ENCODE results near the gene ZNF804A.

The ZNF804A gene

GRCh38 chr2:184729581-184729980, 131.3 kb downstream of the ZNF804A start:
- Histone ChIP-seq H3K27ac (ENCODE audit: low read length) (no peak overlapping the region), H3K4me2 (ENCODE audit: insufficient read depth, low read length) (no peak overlapping the region), H4K20me1 (ENCODE audit: insufficient read depth, low read length) (no peaks in the 10 kb centered on the region), H3K9me3 (ENCODE audit: insufficient read depth, low read length, severe bottlenecking) (no peaks in the 10 kb centered on the region), H3K27me3 (ENCODE audit: insufficient read depth, low read length, poor library complexity) (no peaks in the 10 kb centered on the region), H3K4me1 (ENCODE audit: insufficient read depth, low read length) (no peaks in the 10 kb centered on the region), H3K36me3 (ENCODE audit: insufficient read depth, low read length) (no peaks in the 10 kb centered on the region), H2AFZ (ENCODE audit: low read depth, low read length) (no peak overlapping the region), H3K9ac (ENCODE audit: low read depth, low read length) (no peak overlapping the region), H3K79me2 (ENCODE audit: insufficient read depth, low read length) (no peaks in the 10 kb centered on the region), H3K4me3 (ENCODE audit: low read depth in 1 of 2, low read length in 2 of 2) (no peak overlapping the region)
- DNase-seq (no peak), ATAC-seq (ENCODE audit: insufficient read depth, low read depth) (no peak)
- TF ChIP-seq EZH2 (IDR thresholded peaks at IDR 0.05; ENCODE audit: borderline replicate concordance, low read depth, low read length, severe bottlenecking) (no peak), CTCF (IDR thresholded peaks at IDR 0.05; ENCODE audit: borderline replicate concordance, extremely low read depth, low read length, poor library complexity, severe bottlenecking) (no peak)

GRCh38 chr2:184730288-184730687, 132.0 kb downstream of the ZNF804A start:
- H3K4me2 ChIP-seq (ENCODE audit: insufficient read depth, low read length): no peak overlapping the region
- ATAC-seq (ENCODE audit: insufficient read depth, low read depth): no peak

GRCh38 chr2:184734338-184734737, 136.0 kb downstream of the ZNF804A start:
- DNase-seq: no peak
- no peaks in the 10 kb centered on the region for H3K27me3 ChIP-seq (ENCODE audit: insufficient read depth, low read length, poor library complexity)
- no peaks in the 10 kb centered on the region for H4K20me1 ChIP-seq (ENCODE audit: insufficient read depth, low read length)
- H3K9ac ChIP-seq (ENCODE audit: low read depth, low read length): no peak overlapping the region
- ATAC-seq (ENCODE audit: insufficient read depth, low read depth): no peak
- H3K27ac ChIP-seq (ENCODE audit: low read length): no peak overlapping the region
- no peak for TF ChIP-seq EZH2 (IDR thresholded peaks at IDR 0.05; ENCODE audit: borderline replicate concordance, low read depth, low read length, severe bottlenecking)
- TF ChIP-seq CTCF (IDR thresholded peaks at IDR 0.05; ENCODE audit: borderline replicate concordance, extremely low read depth, low read length, poor library complexity, severe bottlenecking): no peak
- H3K4me2 ChIP-seq (ENCODE audit: insufficient read depth, low read length): no peak overlapping the region
- no peaks in the 10 kb centered on the region for H3K9me3 ChIP-seq (ENCODE audit: insufficient read depth, low read length, severe bottlenecking)
- no peaks in the 10 kb centered on the region for H3K4me1 ChIP-seq (ENCODE audit: insufficient read depth, low read length)
- H3K79me2 ChIP-seq (ENCODE audit: insufficient read depth, low read length): no peaks in the 10 kb centered on the region
- no peak overlapping the region for H3K4me3 ChIP-seq (ENCODE audit: low read depth in 1 of 2, low read length in 2 of 2)
- H3K36me3 ChIP-seq (ENCODE audit: insufficient read depth, low read length): no peaks in the 10 kb centered on the region
- H2AFZ ChIP-seq (ENCODE audit: low read depth, low read length): no peak overlapping the region

More at GRCh38 chr2:184730288-184730687, 132.0 kb downstream of the ZNF804A start:
- DNase-seq: no peak
- TF ChIP-seq CTCF (IDR thresholded peaks at IDR 0.05; ENCODE audit: borderline replicate concordance, extremely low read depth, low read length, poor library complexity, severe bottlenecking) (no peak), EZH2 (IDR thresholded peaks at IDR 0.05; ENCODE audit: borderline replicate concordance, low read depth, low read length, severe bottlenecking) (no peak)
- H4K20me1 ChIP-seq (ENCODE audit: insufficient read depth, low read length): no peaks in the 10 kb centered on the region
- no peaks in the 10 kb centered on the region for H3K9me3 ChIP-seq (ENCODE audit: insufficient read depth, low read length, severe bottlenecking)
- no peak overlapping the region for H2AFZ ChIP-seq (ENCODE audit: low read depth, low read length)
- H3K9ac ChIP-seq (ENCODE audit: low read depth, low read length): no peak overlapping the region
- no peaks in the 10 kb centered on the region for H3K27me3 ChIP-seq (ENCODE audit: insufficient read depth, low read length, poor library complexity)
- no peaks in the 10 kb centered on the region for H3K36me3 ChIP-seq (ENCODE audit: insufficient read depth, low read length)
- no peaks in the 10 kb centered on the region for H3K79me2 ChIP-seq (ENCODE audit: insufficient read depth, low read length)
- no peak overlapping the region for H3K4me3 ChIP-seq (ENCODE audit: low read depth in 1 of 2, low read length in 2 of 2)
- H3K27ac ChIP-seq (ENCODE audit: low read length): no peak overlapping the region
- H3K4me1 ChIP-seq (ENCODE audit: insufficient read depth, low read length): no peaks in the 10 kb centered on the region

GRCh38 chr2:184735611-184736010, 137.3 kb downstream of the ZNF804A start:
- no peak for TF ChIP-seq EZH2 (IDR thresholded peaks at IDR 0.05; ENCODE audit: borderline replicate concordance, low read depth, low read length, severe bottlenecking)
- no peak for TF ChIP-seq CTCF (IDR thresholded peaks at IDR 0.05; ENCODE audit: borderline replicate concordance, extremely low read depth, low read length, poor library complexity, severe bottlenecking)
- Histone ChIP-seq H3K27ac (ENCODE audit: low read length) (no peak overlapping the region), H3K36me3 (ENCODE audit: insufficient read depth, low read length) (no peaks in the 10 kb centered on the region), H4K20me1 (ENCODE audit: insufficient read depth, low read length) (no peaks in the 10 kb centered on the region), H3K9me3 (ENCODE audit: insufficient read depth, low read length, severe bottlenecking) (no peaks in the 10 kb centered on the region), H2AFZ (ENCODE audit: low read depth, low read length) (no peak overlapping the region), H3K79me2 (ENCODE audit: insufficient read depth, low read length) (no peaks in the 10 kb centered on the region), H3K27me3 (ENCODE audit: insufficient read depth, low read length, poor library complexity) (no peaks in the 10 kb centered on the region), H3K4me1 (ENCODE audit: insufficient read depth, low read length) (no peaks in the 10 kb centered on the region), H3K9ac (ENCODE audit: low read depth, low read length) (no peak overlapping the region), H3K4me2 (ENCODE audit: insufficient read depth, low read length) (no peak overlapping the region), H3K4me3 (ENCODE audit: low read depth in 1 of 2, low read length in 2 of 2) (no peak overlapping the region)
- ATAC-seq (ENCODE audit: insufficient read depth, low read depth) (no peak), DNase-seq (no peak)
